Astrocyte (in vitro differentiated cells and primary cell): Measurements from ENCODE around the gene PPM1N.

Experiments
- CTCF ChIP-seq: IDR thresholded peaks from 2 replicates; pipeline ENCODE4 v1.5.1; 2011; ENCODE audit warnings: low read depth, mild to moderate bottlenecking, inconsistent platforms, low read length, moderate library complexity; ENCODE audit not compliant: insufficient read depth
- EZH2 ChIP-seq: IDR thresholded peaks from 2 replicates; pipeline ENCODE4 v1.6.1; 2012; ENCODE audit warnings: mild to moderate bottlenecking, low read length, inconsistent platforms; ENCODE audit not compliant: insufficient read depth

GRCh38 chr19:45507872-45508416 is 9.7 kb downstream of the PPM1N start:
- TF ChIP-seq CTCF (no peak), EZH2 (no peak)
